GM12878 (cell line): ENCODE data around the gene TLR5. TPM values are rescaled to one million over a fixed set of nuclear protein-coding genes. Genes with fewer than 3 reads are reported as not detected.
A peak's percentile ranks its signal among the peaks of the same experiment; 100 is the strongest.

Experiments
- ASH2L ChIP-seq: fragments of 300-600, 200-600 bp; sonication (generic); IDR thresholded peaks from 2 replicates; pipeline ENCODE4 v1.6.1; 2017; ENCODE audit warnings: low read depth, mild to moderate bottlenecking, borderline replicate concordance
- CBX5 ChIP-seq: sonication (generic); IDR thresholded peaks from 2 replicates; pipeline ENCODE4 v1.6.1; 2016; ENCODE audit warnings: low read depth, moderate library complexity, mild to moderate bottlenecking, inconsistent platforms
- CHD1 ChIP-seq: IDR thresholded peaks from 2 replicates; pipeline ENCODE4 v1.6.1; 2012; ENCODE audit warnings: low read depth, low read length, improper control_type of control experiment
- CHD4 ChIP-seq: fragments of 200-600 bp; sonication (generic); IDR thresholded peaks from 2 replicates; pipeline ENCODE4 v1.6.1; 2016; ENCODE audit warnings: mild to moderate bottlenecking
- CREM ChIP-seq: IDR thresholded peaks from 2 replicates; pipeline ENCODE4 v1.6.1; 2014; ENCODE audit warnings: antibody characterized with exemption, low read depth
- DPF2 ChIP-seq: fragments of 450-650 bp; IDR thresholded peaks from 2 replicates; pipeline ENCODE4 v1.6.1; 2017; ENCODE audit warnings: mild to moderate bottlenecking
- EGR1 ChIP-seq, 2 experiments: IDR thresholded peaks; 1 replicate in 1 of 2; 2 replicates in 1 of 2; pipeline ENCODE4 v1.6.1; 2011 to 2012; ENCODE audit warnings: low read depth in 2 of 2, low read length in 2 of 2, borderline replicate concordance in 1 of 2, mild to moderate bottlenecking in 1 of 2, moderate library complexity in 1 of 2
- EP300 ChIP-seq, 2 experiments: fragments of 150-350 bp in 1 of 2; IDR thresholded peaks; 2 replicates each; pipeline ENCODE4 v1.6.1; 2011 to 2012; ENCODE audit warnings: low read depth in 2 of 2, low read length in 2 of 2, borderline replicate concordance in 1 of 2, improper control_type of control experiment in 1 of 2, inconsistent platforms in 1 of 2; ENCODE audit not compliant: control insufficient read depth in 1 of 2
- FOXK2 ChIP-seq: fragments of 450-650 bp; IDR thresholded peaks from 2 replicates; pipeline ENCODE4 v1.6.1; 2017; ENCODE audit warnings: mild to moderate bottlenecking, moderate library complexity
- FOXM1 ChIP-seq: IDR thresholded peaks from 2 replicates; pipeline ENCODE4 v1.6.1; 2012; ENCODE audit warnings: low read depth, mild to moderate bottlenecking, inconsistent platforms, low read length, moderate library complexity
- GATAD2B ChIP-seq: fragments of 450-650 bp; conservative IDR thresholded peaks from 2 replicates; pipeline ENCODE4 v1.6.1; 2017; ENCODE audit warnings: low read depth, mild to moderate bottlenecking, moderate library complexity
- JUNB ChIP-seq: IDR thresholded peaks from 2 replicates; pipeline ENCODE4 v1.6.1; 2016; ENCODE audit warnings: antibody characterized with exemption, mild to moderate bottlenecking
- KDM1A ChIP-seq: fragments of 200-600 bp; sonication (generic); IDR thresholded peaks from 2 replicates; pipeline ENCODE4 v1.6.1; 2016; ENCODE audit warnings: borderline replicate concordance
- MEF2A ChIP-seq: IDR thresholded peaks from 2 replicates; pipeline ENCODE4 v1.6.1; 2011; ENCODE audit warnings: low read depth, mild to moderate bottlenecking, low read length, moderate library complexity; ENCODE audit not compliant: insufficient read depth
- MTA2 ChIP-seq: fragments of 450-650 bp; IDR thresholded peaks from 2 replicates; pipeline ENCODE4 v1.6.1; 2016; ENCODE audit warnings: low read depth, mild to moderate bottlenecking, moderate library complexity
- NBN ChIP-seq: fragments of 450-650 bp; IDR thresholded peaks from 2 replicates; pipeline ENCODE4 v1.6.1; 2016
- NKRF ChIP-seq: fragments of 450-650 bp; conservative IDR thresholded peaks from 2 replicates; pipeline ENCODE4 v1.6.1; 2017; ENCODE audit warnings: mild to moderate bottlenecking, moderate library complexity
- NR2C1 ChIP-seq: fragments of 450-650 bp; IDR thresholded peaks from 2 replicates; pipeline ENCODE4 v1.6.1; 2017; ENCODE audit warnings: antibody characterized with exemption, mild to moderate bottlenecking, moderate library complexity
- RBBP5 ChIP-seq: fragments of 200-600 bp; sonication (generic); conservative IDR thresholded peaks from 2 replicates; pipeline ENCODE4 v1.6.1; 2016
- RUNX3 ChIP-seq: IDR thresholded peaks from 2 replicates; pipeline ENCODE4 v1.6.1; 2012; ENCODE audit warnings: low read length, inconsistent platforms
- SIX5 ChIP-seq: IDR thresholded peaks from 2 replicates; pipeline ENCODE4 v1.6.1; 2011; ENCODE audit warnings: mild to moderate bottlenecking, low read depth, low read length, moderate library complexity; ENCODE audit not compliant: severe bottlenecking
- SMAD1 ChIP-seq: fragments of 450-650 bp; IDR thresholded peaks from 2 replicates; pipeline ENCODE4 v1.6.1; 2018; ENCODE audit warnings: mild to moderate bottlenecking, low read depth; ENCODE audit not compliant: partially characterized antibody
- SMAD5 ChIP-seq: IDR thresholded peaks from 2 replicates; pipeline ENCODE4 v1.6.1; 2016; ENCODE audit warnings: antibody characterized with exemption, low read depth
- SMARCA5 ChIP-seq: fragments of 450-650 bp; IDR thresholded peaks from 2 replicates; pipeline ENCODE4 v1.6.1; 2017; ENCODE audit warnings: mild to moderate bottlenecking
- SPI1 ChIP-seq: IDR thresholded peaks from 2 replicates; pipeline ENCODE4 v1.6.1; 2011; ENCODE audit warnings: low read depth, mild to moderate bottlenecking, low read length, moderate library complexity, borderline replicate concordance; ENCODE audit not compliant: insufficient read depth
- TARDBP ChIP-seq: IDR thresholded peaks from 2 replicates; pipeline ENCODE4 v1.6.1; 2016; ENCODE audit warnings: borderline replicate concordance
- TBL1XR1 ChIP-seq: IDR thresholded peaks from 2 replicates; pipeline ENCODE4 v1.6.1; 2012; ENCODE audit warnings: low read depth, low read length, improper control_type of control experiment
- WRNIP1 ChIP-seq: IDR thresholded peaks from 2 replicates; pipeline ENCODE4 v1.6.1; 2011; ENCODE audit warnings: low read depth, low read length, improper control_type of control experiment, borderline replicate concordance
- YBX1 ChIP-seq: fragments of 450-650 bp; IDR thresholded peaks from 2 replicates; pipeline ENCODE4 v1.6.1; 2016; ENCODE audit warnings: antibody characterized with exemption
- ZNF274 ChIP-seq: IDR thresholded peaks from one replicate; pipeline ENCODE4 v1.8.0; 2011; ENCODE audit not compliant: insufficient read length, insufficient read depth
- ZZZ3 ChIP-seq: IDR thresholded peaks from 2 replicates; pipeline ENCODE4 v1.6.1; 2011; ENCODE audit warnings: low read depth; ENCODE audit not compliant: control insufficient read depth, insufficient read length
- polyA plus RNA-seq, 11 experiments: library from polyadenylated mRNA; depleted of rRNA in 4 of 11; unstranded in 6 of 11; stranded (reverse) in 5 of 11; fragments of >200 nt; fragmentation: Nextera tagmentation in 4 of 11; fragmentation: Illumina TruSeq in 1 of 11; extraction: Ambion mirVana in 4 of 11; extraction: Trizol in 1 of 11; gene quantifications; 1 replicate in 1 of 11; 2 replicates in 10 of 11; pipeline versions ENCODE4 v1.2.1 to v1.2.3, GENCODE V29; 2011 to 2016; ENCODE audit warnings: inconsistent platforms in 2 of 11, missing spikeins in 2 of 11, low read depth in 1 of 11
- total RNA-seq, 4 experiments: library from RNA; depleted of rRNA in 3 of 4; stranded (reverse); fragments of >200 nt in 3 of 4; fragmentation: Illumina TruSeq in 1 of 4; extraction: Trizol in 1 of 4; gene quantifications; 2 replicates each; pipeline versions ENCODE4 v1.2.1 to v1.2.3, GENCODE V29; 2013 to 2021
- TF ChIP-seq, protein P1 (sequence below): fragments of 150-350 bp; IDR thresholded peaks from 2 replicates; pipeline ENCODE4 v1.6.1; 2014; ENCODE audit warnings: mild to moderate bottlenecking, low read depth, low read length

Gene TLR5
- total and polyA plus RNA-seq, 10 of the 15 experiments (the other 5 are each of a cell fraction or from before 2014, with no cell fraction given), result 0.34 to 5.3 (median 0.79) TPM

DNA sequence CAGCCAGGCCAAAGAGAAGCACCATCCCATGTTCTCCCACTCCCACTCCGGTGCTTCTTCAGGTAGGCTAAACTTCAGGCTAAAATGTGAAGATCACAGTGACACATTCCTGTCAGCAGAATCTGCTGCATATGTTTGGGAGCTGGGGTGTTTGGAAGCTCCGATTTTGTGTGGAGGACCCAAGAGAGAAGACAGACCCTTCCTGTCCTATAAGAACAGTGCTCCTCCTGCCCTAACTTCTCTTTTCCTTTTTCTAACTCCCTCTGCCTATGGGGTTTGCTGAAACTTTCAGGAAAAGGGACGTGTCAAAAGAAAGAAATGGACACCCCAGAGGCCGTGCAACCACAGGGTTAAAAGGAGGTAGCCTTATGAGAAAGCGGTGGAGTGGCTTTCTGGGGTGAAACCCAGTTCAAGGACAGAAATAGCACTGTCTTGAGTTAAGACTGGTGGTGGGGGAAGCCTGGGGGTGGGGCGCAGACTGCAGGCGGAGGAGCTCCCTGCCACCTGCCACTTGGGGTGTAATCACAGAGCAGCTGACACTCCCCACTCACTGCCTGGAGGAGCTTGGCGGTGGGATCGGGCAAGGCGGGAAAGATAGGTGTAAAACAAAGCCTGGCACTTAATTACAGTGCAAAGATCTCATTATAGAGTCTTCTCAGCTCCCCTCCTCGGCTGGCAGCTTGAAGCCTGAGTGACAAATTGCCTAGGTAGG lies 645 bp upstream of the TLR5 start (continued):
- TF ChIP-seq, protein P1, sequence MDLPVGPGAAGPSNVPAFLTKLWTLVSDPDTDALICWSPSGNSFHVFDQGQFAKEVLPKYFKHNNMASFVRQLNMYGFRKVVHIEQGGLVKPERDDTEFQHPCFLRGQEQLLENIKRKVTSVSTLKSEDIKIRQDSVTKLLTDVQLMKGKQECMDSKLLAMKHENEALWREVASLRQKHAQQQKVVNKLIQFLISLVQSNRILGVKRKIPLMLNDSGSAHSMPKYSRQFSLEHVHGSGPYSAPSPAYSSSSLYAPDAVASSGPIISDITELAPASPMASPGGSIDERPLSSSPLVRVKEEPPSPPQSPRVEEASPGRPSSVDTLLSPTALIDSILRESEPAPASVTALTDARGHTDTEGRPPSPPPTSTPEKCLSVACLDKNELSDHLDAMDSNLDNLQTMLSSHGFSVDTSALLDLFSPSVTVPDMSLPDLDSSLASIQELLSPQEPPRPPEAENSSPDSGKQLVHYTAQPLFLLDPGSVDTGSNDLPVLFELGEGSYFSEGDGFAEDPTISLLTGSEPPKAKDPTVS, result no peak
- TF ChIP-seq SPI1 (no peak), TARDBP (no peak), KDM1A (no peak), SIX5 (no peak), NKRF (no peak), DPF2 (peak; percentile 58; the same call in 1 of the 2 replicates), ZZZ3 (no peak), ASH2L (no peak), SMAD1 (peak; percentile 56), FOXK2 (no peak), SMAD5 (no peak), MEF2A (peak; percentile 97), NR2C1 (no peak), CHD4 (no peak), EGR1 (IDR thresholded peaks at IDR 0.05; ENCODE audit: borderline replicate concordance in 1 of 2, low read depth in 2 of 2, low read length in 2 of 2) (peak in 1 of 2 experiments; percentile 22; a peak in 1 of 3 replicates), GATAD2B (peak; percentile 36; the same call in 1 of the 2 replicates), ZNF274 (no peak), EP300 (IDR thresholded peaks at IDR 0.05; ENCODE audit: borderline replicate concordance in 1 of 2, control insufficient read depth in 1 of 2, low read depth in 2 of 2, low read length in 2 of 2) (peak; percentile 47 to 77; a peak in 3 of 4 replicates), TBL1XR1 (peak; percentile 86), SMARCA5 (peak; percentile 21; the same call in 1 of the 2 replicates), YBX1 (no peak), WRNIP1 (no peak), FOXM1 (peak; percentile 62; the same call in 1 of the 2 replicates), RUNX3 (peak; percentile 77), CHD1 (no peak), RBBP5 (no peak), CBX5 (no peak), JUNB (0 out of 2 replicates have a peak, but pooled peaks have one; percentile 29), CREM (peak; percentile 66), MTA2 (peak; percentile 79), NBN (peak; percentile 54; the same call in 1 of the 2 replicates)
